T-helper 1 cell treated with Interleukin-12 subunit alpha and Interleukin-12 subunit beta and Interleukin-4 antibody, amounts not matched to agents 30 ng/mL and 1 ng/mL, for 36 hours (primary cell): ENCODE data around the gene GTF3A. TPM values are rescaled to one million over a fixed set of nuclear protein-coding genes. Genes with fewer than 3 reads are reported as not detected.

Source experiments
- total RNA-seq: library from RNA; stranded (reverse); gene quantifications from 2 replicates; pipeline ENCODE4 v1.2.3, GENCODE V29; 2022

GTF3A gene
- total RNA-seq, 1 donor from 2014 or later = 198 TPM

Other genes starting within 250 kb of the GTF3A start
- gene RPL21, start 173.1 kb upstream of the GTF3A start, total RNA-seq = 847 and 857 TPM in 2 replicates
- gene RASL11A, start 153.8 kb upstream of the GTF3A start, total RNA-seq = 2.6 and 3.0 TPM in 2 replicates
- gene MTIF3, start 25.9 kb downstream of the GTF3A start, total RNA-seq = 47.6 and 52.6 TPM in 2 replicates
- 6.5 and 7.0 TPM in 2 replicates for gene LNX2, start 195.9 kb downstream of the GTF3A start, total RNA-seq
- gene POLR1D, start 197.3 kb downstream of the GTF3A start, total RNA-seq = 99.5 and 103 TPM in 2 replicates